Kidney capillary endothelial cell (primary cell): ENCODE results near the gene FAXC.

ENCODE experiments used
- DNase-seq: peaks from one replicate; pipeline ENCODE4 v3.0.0-alpha.2; 2018; ENCODE audit warnings: low spot score

FAXC gene

DNA sequence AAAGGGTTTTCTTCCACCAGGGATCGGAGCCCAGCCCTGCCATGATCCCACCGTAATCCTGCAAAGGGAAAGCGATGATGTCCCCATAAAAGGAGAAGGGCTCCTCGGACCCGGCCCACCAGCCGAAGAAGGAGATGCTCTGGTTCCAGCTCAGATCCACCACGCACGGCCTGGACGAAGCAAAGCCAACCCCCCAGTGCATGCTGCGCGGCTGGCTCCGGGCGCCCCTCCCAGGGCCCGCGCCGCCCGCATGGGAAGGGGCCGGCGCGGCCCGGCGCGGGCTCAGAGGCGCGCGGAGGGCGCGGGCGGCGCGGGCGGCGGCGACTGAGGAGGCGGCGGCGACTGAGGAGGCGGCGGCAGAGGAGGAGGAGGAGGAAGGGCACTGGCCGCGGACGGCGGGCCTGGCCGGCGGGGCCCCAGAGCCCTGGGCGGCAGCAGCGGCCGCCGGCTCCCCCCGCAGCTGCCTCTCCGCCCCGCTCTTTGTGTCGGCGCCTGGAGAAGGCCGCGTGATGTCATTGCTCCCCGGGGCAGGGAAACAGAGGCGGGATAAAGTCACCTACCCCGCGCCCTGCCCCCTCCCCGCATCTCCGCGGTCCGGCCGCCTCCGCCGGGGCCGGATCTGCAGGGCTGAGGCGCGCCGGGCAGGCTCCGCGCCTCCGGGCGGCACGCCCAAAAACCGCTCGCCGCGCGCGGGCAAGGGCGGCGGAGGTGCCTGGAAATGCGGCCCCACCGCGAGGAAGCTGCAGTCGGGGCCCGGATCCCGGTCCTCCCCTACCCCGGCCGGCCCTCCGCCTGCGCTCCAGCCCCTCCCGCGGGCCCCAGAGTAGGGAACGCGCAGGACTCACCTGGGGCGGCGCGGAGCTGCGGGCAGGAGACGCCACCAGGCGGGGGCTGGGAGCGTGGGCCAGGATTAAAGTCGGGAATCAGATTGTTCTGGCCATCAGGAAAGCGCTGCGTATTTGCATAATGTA is at the start of gene FAXC:
FAXC (minus strand) TSS at position 504 of the 971 bp plus-strand sequence; CDS start at position 202, 302 bp downstream.
- no peak for DNase-seq

DNA sequence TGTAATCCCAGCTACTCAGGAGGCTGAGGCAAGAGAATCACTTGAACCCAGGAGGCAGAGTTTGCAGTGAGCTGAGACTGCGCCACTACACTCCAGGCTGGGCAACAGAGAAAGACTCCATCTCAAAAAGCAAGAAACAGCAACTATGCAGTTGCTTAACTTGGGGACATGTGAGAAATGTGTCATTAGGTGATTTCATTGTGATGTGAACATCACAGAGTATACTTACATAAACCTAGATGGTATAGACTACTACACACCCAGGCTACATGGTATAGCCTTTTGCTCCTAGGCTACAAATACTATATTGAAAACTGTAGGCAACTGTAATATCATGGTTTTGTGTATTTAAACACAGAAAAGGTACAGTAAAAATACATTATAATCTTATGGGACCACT is 47.8 kb upstream of the FAXC start:
- no peak for DNase-seq

DNA sequence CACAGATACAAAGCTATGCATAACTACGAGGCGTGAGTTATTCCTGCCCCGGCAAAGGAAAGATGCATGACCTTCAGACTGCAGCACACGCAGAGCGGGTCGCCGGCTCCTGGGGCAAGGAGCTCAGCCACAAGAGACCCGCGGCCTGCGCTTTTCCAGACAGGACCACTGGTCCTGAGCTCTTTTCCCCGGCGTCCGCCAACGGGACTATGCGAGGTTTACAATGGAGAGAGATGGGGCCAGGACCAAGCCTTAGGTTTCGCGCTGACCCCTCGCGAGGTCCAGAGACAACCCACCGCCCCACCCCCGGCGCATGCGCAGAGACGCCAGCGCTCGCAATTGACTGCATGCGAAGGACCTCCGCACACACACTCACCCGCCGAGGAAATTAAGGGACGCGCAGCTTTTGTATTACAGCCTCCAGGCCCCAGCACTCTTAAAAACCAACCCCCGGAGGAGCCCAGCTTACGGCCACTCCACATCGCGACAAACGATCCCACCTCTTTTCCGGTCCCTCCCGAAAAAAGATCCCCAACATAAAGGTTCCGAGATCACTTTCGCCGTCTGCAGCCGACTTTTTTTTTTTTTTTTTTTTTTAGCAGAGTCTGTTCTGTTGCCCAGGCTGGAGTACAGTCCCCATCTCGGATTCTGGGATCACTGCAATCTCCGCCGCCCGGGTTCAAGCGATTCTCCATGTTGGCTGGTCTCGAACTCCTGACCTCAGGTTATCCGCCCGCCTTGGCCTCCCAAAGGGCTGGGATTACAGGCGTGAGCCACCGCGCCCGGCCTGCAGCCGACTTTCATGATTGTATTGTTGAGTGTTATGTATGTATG is 44.4 kb upstream of the FAXC start, which contains the start of gene COQ3:
COQ3 (minus strand) TSS at position 498 of the 834 bp plus-strand sequence; CDS start at position 482, 16 bp downstream.
- DNase-seq = peak; percentile 68

DNA sequence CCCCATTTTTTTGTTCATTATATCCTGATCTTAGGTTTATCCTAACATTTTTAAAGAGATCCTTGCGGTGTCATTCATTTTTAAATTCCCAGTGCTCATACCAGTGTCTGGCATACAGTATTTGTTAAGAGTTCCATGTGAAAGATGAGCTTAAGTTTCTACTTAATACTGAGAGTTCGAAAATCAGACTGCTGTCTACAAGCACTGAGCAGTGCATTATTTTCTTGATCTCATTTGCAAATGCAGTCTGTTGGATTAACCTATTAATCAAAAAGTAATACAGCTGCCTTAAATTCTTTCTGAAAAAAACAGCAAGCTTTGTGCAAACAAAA is 43.9 kb upstream of the FAXC start:
- no peak for DNase-seq

GRCh38 chr6:99390896-99391295 is 41.4 kb upstream of the FAXC start:
- no peak for DNase-seq

- no peak for DNase-seq
Measured at GRCh38 chr6:99384507-99384906, 35.0 kb upstream of the FAXC start.

- no peak for DNase-seq
Measured at GRCh38 chr6:99378636-99379035, 29.2 kb upstream of the FAXC start.

DNA sequence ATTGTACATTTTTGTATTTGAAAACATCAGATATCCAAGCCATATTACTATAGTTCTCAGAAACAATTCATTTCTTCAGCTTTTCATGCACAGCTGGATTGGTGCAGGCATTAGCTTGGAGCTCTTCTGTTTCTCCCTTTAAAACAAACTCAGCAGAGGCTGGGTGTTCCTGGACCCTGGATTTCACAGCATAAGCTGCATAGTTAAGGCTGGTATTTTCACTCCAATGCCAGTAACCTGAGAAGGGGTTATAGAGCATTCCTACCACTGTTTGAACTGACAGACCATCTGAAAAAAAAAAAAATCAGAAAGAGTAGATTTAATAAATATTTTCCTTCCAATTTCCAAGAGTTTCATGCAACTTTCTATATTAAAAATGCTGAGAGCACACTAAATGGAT is 20.1 kb upstream of the FAXC start:
- DNase-seq = no peak

DNA sequence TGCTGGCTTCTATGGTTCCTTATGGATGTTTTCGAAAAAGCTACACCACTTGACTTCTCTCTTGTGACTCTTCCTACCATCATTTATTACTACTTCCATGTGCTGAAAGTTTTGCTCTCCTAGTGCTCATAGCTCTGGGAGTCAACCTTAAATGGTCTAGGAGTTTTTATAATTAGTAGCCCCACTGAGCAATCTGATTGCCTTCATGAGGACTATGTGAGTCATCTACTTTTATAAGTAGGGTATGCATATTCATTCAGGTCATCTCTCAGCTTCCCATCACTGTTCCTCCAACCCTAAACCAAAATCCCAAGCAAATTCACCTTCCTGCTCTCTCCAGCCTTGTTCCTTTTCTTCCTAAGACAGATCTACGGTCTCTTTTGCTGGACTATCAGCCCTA is 17.4 kb upstream of the FAXC start:
- DNase-seq = no peak

- DNase-seq = no peak
Measured at GRCh38 chr6:99364026-99364425, 14.6 kb upstream of the FAXC start.

GRCh38 chr6:99362678-99363268 is 13.3 kb upstream of the FAXC start:
- no peak for DNase-seq

DNA sequence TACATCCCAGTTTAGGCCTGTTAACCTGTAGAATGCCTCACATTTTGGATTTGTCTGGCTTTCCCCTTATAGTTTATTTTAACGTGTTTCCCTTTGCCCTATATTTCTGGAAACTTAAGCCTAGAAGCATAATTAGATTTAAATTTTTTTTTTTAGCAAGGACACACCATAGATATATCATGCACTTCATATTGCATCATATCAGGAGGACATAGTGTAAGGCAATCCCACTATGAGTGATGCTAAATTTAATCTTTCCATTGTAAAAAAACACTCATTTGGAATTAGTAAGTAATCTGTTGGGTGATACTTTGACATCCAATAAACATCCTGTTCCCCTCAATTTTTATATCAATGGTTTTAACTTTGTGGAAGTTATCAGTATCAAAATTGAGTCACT is 10.3 kb upstream of the FAXC start:
- no peak for DNase-seq

DNA sequence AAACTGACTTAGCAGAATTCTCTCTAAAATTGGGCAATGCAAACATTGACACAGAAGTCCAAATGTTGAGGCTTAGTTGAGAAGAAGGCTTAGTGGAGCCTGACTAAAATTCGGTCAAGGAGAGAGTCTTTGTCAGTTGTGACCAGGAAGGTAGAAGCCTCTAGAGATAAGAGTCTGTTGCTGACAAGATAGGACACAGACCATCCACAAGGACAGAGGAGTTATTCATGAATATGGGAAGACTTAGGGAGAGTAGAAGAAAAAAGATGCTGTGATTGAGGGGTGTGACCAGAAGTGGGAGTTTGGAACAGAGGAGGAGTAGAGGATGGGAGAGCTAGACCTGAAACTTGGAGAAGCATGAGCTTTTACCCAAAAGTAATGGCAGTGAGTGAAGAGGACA is 7.2 kb upstream of the FAXC start:
- no peak for DNase-seq

GRCh38 chr6:99354983-99355382 is 5.5 kb upstream of the FAXC start:
- DNase-seq = no peak

DNA sequence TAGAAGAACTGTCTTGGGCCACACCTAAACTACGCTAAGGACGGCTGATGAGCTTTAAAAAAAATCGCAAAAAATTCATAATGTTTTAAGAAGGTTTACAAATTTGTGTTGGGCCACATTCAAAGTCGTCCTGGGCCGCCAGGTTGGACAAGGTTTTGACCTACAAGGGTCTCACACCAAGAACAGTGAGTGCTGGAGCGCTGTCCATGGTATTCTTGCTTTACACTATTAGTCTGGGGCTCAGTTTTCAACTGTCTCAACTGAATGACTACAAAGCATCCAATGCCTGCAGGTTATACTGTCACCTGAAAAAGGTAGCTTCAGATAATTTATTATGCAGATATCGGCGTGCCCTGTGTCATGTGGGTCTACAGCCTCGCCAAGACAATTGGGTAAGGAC is 3.7 kb upstream of the FAXC start:
- no peak for DNase-seq

DNA sequence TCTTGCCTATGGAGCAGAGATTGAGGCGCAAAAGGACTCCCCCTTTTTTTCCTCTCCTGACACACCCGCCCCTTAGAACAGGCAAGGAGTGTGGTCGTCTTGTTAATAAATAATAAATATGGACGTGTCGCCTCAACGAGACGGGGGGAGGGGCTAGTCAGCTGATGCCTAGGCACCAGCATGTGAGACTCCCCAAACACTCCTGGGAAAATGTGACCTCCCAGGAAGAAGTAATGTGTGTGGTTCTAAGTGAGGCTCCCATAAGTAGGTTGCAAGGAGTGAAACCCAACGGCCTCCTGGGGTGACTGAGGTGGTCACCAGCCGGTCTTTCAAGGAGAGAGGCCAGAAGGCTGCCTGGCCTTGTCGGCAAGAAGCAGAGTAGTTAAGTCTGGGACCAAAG is 1.1 kb upstream of the FAXC start:
- DNase-seq = no peak

- DNase-seq = no peak
Measured at GRCh38 chr6:99348288-99349170, 945 bp downstream of the FAXC start.

DNA sequence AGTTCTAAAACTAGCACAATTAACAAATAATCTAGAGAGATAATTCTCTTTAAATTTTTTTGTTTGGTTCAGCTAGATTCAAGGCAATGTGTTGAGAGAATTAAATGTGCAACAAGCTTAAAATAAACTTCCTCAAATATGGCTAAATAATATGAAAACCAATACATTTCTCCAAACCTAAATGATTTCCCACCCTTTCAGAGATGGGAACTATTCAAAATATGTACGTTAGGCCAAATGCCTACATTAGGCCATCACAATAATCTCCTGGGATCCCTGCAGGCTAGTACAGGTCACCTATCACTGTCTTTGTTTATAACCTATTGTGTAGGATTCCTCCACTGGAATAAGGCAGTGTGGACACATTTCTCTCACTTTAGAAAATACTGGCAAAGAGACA is 1.7 kb downstream of the FAXC start:
- no peak for DNase-seq

- DNase-seq = no peak
Measured at GRCh38 chr6:99346595-99346994, 2.9 kb downstream of the FAXC start.

DNA sequence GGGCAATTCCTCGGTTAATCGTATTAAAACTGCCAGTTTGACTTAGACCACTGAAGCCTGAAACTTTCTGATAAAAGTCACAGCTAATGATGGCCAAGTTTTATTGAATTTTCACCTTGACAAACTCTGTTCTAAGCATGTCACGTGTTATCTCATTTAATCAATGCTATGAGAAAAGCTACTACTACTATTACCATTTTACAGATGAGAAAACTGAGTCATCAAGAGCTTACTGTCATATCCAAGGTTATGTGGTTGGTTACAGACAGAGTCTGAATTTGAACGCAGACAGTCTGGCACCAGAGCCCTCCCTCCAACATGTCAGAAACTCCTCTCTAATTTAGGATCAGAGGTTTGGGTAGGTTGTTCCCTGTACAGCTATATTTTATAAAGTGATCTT is 4.3 kb downstream of the FAXC start:
- no peak for DNase-seq

DNA sequence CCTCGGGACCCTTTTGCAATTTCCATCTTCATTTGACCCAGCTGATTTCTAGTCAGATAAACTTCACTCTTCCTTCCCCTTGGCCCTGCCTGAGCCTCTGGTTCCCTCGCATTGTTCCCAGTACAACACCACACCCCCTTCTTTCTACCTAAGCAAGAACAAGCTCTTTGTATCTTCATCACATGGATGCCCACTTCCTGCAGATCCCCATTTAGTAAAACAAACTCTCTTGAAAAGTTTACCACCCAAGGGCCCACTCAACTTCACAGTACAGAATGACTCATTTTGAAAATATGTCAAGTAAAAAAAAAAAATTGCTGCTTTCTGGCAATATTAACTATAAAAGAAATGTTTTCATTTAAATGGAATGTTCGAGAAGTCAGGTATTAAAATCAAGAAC is 5.2 kb downstream of the FAXC start:
- peak; percentile 38 for DNase-seq
